GM19467 (cell line): ENCODE results near the gene HMGB2.
A peak's percentile ranks its signal among the peaks of the same experiment; 100 is the strongest.

ENCODE experiments used
- ATAC-seq: cut with Tn5 transposase; IDR thresholded peaks from one replicate; pipeline ENCODE4 v1.9.1; 2021; ENCODE audit warnings: mild to moderate bottlenecking, moderate library complexity; ENCODE audit not compliant: unreplicated experiment

Gene HMGB2

GRCh38 chr4:173334085-173334890, at the start of gene HMGB2:
Gene HMGB2, minus strand, starts transcription at chr4:173334358. Its CDS starts 709 bp downstream, at chr4:173333649.
- peak; percentile 94 for ATAC-seq

GRCh38 chr4:173382349-173382748, 48.2 kb upstream of the HMGB2 start:
- no peak for ATAC-seq

- ATAC-seq: no peak
Measured at GRCh38 chr4:173381610-173382009, 47.5 kb upstream of the HMGB2 start.

GRCh38 chr4:173380987-173381386, 46.8 kb upstream of the HMGB2 start:
- ATAC-seq: no peak

GRCh38 chr4:173379929-173380328, 45.8 kb upstream of the HMGB2 start:
- ATAC-seq: no peak

GRCh38 chr4:173374588-173374987, 40.4 kb upstream of the HMGB2 start:
- no peak for ATAC-seq

- ATAC-seq: peak; percentile 14
Measured at GRCh38 chr4:173371292-173372192, 37.4 kb upstream of the HMGB2 start.

- ATAC-seq: peak; percentile 68
Measured at GRCh38 chr4:173370477-173371291, 36.5 kb upstream of the HMGB2 start, which contains the start of gene SAP30. Gene SAP30, plus strand, starts transcription at chr4:173370954. Its CDS starts 229 bp downstream, at chr4:173371183.

GRCh38 chr4:173370130-173370476, 35.9 kb upstream of the HMGB2 start:
- peak; percentile 2 for ATAC-seq

GRCh38 chr4:173367946-173368345, 33.8 kb upstream of the HMGB2 start:
- ATAC-seq: no peak

- no peak for ATAC-seq
Measured at GRCh38 chr4:173367285-173367684, 33.1 kb upstream of the HMGB2 start.

GRCh38 chr4:173365359-173365996, 31.3 kb upstream of the HMGB2 start:
- no peak for ATAC-seq

- ATAC-seq: no peak
Measured at GRCh38 chr4:173362666-173363065, 28.5 kb upstream of the HMGB2 start.

GRCh38 chr4:173360587-173361221, 26.5 kb upstream of the HMGB2 start:
- no peak for ATAC-seq

- no peak for ATAC-seq
Measured at GRCh38 chr4:173357939-173358338, 23.8 kb upstream of the HMGB2 start.

- ATAC-seq: no peak
Measured at GRCh38 chr4:173347467-173347866, 13.3 kb upstream of the HMGB2 start.

- no peak for ATAC-seq
Measured at GRCh38 chr4:173346074-173346473, 11.9 kb upstream of the HMGB2 start.

GRCh38 chr4:173345648-173346047, 11.5 kb upstream of the HMGB2 start:
- no peak for ATAC-seq

GRCh38 chr4:173343832-173344397, 9.8 kb upstream of the HMGB2 start:
- ATAC-seq: no peak

GRCh38 chr4:173337463-173337862, 3.3 kb upstream of the HMGB2 start:
- ATAC-seq: no peak
